CD4-positive, alpha-beta T cell (primary cell): ENCODE measurements around the gene PTTG1IP. TPM values are rescaled to one million over a fixed set of nuclear protein-coding genes. Genes with fewer than 3 reads are reported as not detected.

Source experiments
- ATAC-seq: fragments of 200-7000 bp; cut with Tn5 transposase; one replicate; pipeline ENCODE4 v1.10.0; 2022; ENCODE audit warnings: mild to moderate bottlenecking; ENCODE audit not compliant: poor library complexity
- CTCF ChIA-PET: fragments of 350-600 bp; sonication (Branson Sonifier 250); formaldehyde crosslinking; loops from one replicate; lab custom pipeline; 2021; ENCODE audit warnings: antibody characterized with exemption, inconsistent platforms; lab: Charles Lee
- POLR2A ChIA-PET: fragments of 350-600 bp; sonication (Branson Sonifier 250); formaldehyde crosslinking; loops from one replicate; lab custom pipeline; 2021; ENCODE audit warnings: antibody characterized with exemption, inconsistent platforms; lab: Charles Lee
- DNase-seq, 14 experiments: peaks; one replicate each; pipeline ENCODE4 v3.0.0-alpha.2; 2013 to 2020; ENCODE audit warnings: mixed read lengths in 2 of 14
- H3K27ac ChIP-seq, 2 donors: one replicate each; pipeline versions ENCODE4 v1.5.1 to v1.7.0; 2013; ENCODE audit warnings: low read length in 2 of 2, low read depth in 1 of 2, mild to moderate bottlenecking in 1 of 2
- H3K27me3 ChIP-seq, 2 experiments: 1 replicate in 1 of 2; 2 replicates in 1 of 2; pipeline versions ENCODE4 v1.6.1 to v1.7.0; 2013; ENCODE audit warnings: low read length in 2 of 2, control low read depth in 1 of 2, mild to moderate bottlenecking in 1 of 2, moderate library complexity in 1 of 2; ENCODE audit not compliant: insufficient read depth in 2 of 2, control insufficient read depth in 1 of 2
- H3K36me3 ChIP-seq: one replicate; pipeline ENCODE4 v1.6.1; 2013; ENCODE audit warnings: low read length, control low read depth; ENCODE audit not compliant: insufficient read depth
- H3K4me1 ChIP-seq: one replicate; pipeline ENCODE4 v1.6.1; 2013; ENCODE audit warnings: low read length, control low read depth; ENCODE audit not compliant: insufficient read depth
- H3K4me3 ChIP-seq: one replicate; pipeline ENCODE4 v1.5.1; 2013; ENCODE audit warnings: mild to moderate bottlenecking, low read length, moderate library complexity
- H3K9me3 ChIP-seq, 2 experiments: 1 replicate in 1 of 2; 2 replicates in 1 of 2; pipeline versions ENCODE4 v1.6.1 to v1.7.0; 2013; ENCODE audit warnings: low read length in 2 of 2, mild to moderate bottlenecking in 2 of 2, control low read depth in 1 of 2, moderate library complexity in 1 of 2; ENCODE audit not compliant: control insufficient read depth in 1 of 2, insufficient read depth in 1 of 2
- H3K27ac Mint-ChIP-seq: one replicate; pipeline ENCODE4 v1.8.0; 2020; ENCODE audit warnings: mixed read lengths
- H3K27me3 Mint-ChIP-seq: one replicate; pipeline ENCODE4 v1.8.0; 2021; ENCODE audit warnings: mixed read lengths
- H3K36me3 Mint-ChIP-seq: one replicate; pipeline ENCODE4 v1.8.0; 2021; ENCODE audit warnings: low read depth, mixed read lengths
- H3K4me1 Mint-ChIP-seq: one replicate; pipeline ENCODE4 v1.8.0; 2021; ENCODE audit warnings: low read depth, mixed read lengths
- H3K4me3 Mint-ChIP-seq: one replicate; pipeline ENCODE4 v1.8.0; 2020; ENCODE audit warnings: mild to moderate bottlenecking, mixed read lengths
- H3K9me3 Mint-ChIP-seq: one replicate; pipeline ENCODE4 v1.8.0; 2020; ENCODE audit warnings: mixed read lengths
- intact Hi-C, 2 experiments: fragments of 100-400 bp; cut with DNase I in 1 of 2; cut with micrococcal nuclease in 1 of 2; formaldehyde crosslinking; loops; one replicate each; pipeline versions ENCODE4 v1.15.1 to v1.9.0; 2023 to 2025; cut with DNase I, micrococcal nuclease
- total RNA-seq, 174 experiments: library from RNA in 2 of 174; stranded (reverse) in 2 of 174; gene quantifications; one replicate each; pipeline ENCODE4 v1.2.3 and lab custom pipeline; 2021 to 2026
- TF ChIP-seq, protein P1 (sequence below): fragments of 200-600 bp; IDR thresholded peaks from one replicate; pipeline ENCODE4 v1.8.0; 2022; ENCODE audit warnings: antibody characterized with exemption, mild to moderate bottlenecking

PTTG1IP gene
- total RNA-seq, 2 experiments from 2014 or later: 99.0 to 99.5 TPM

DNA sequence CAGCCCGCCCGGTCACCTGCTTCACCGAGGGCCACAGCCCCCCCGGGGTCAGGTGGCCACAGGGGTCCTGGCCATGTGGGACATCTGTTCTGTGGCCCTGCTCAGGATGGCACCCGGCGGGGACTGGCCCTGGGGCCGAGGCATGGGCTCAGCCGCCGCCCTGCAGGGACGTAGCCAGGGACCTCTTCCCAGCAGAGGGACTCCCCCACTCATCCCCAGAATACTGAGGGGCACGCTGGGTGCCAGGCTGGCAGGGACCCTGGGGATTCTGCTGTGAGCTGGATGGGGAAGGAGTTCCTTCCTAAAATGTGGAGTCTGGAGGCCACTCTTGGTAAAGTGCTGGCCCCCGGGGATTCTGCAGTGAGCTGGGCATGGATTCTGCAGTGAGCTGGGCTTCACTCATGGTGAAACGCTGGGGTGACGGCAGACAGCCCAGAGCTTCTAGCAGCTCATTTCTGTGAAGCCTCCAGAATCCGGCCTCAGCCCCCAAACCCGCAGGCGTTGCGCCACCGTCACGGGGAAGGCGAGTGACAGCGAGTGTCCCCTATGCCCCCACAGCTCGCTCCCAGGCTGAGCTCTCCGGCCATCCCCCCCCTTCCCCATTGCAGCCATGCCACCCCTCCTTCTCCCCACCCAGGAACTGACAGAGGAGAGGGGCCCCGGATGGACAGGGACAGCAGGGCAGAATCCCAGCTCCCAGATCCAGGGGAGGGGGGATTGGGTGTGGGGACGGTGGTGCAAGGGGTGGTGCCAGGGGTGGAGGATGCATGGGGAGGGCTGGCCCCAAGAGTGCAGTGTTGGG lies 45.8 kb upstream of the PTTG1IP start:
- Histone ChIP-seq H3K36me3 (peaks cover 18% of the 10 kb centered on the region), H3K27ac (peak overlapping the region; percentile 71 to 73), H3K9me3 (no peaks in the 10 kb centered on the region), H3K4me3 (peak overlapping the region; percentile 80), H3K4me1 (peaks cover 68% of the 10 kb centered on the region), H3K27me3 (no peaks in the 10 kb centered on the region)
- CTCF ChIA-PET: interaction anchor here (0.6 to 1.4 kb wide), 2 partner anchors 12 to 220 kb away, joined by 3 to 4 read pairs; no protein-coding TSS in a partner anchor
- peaks cover 83% of the 10 kb centered on the region for H3K4me1 Mint-ChIP-seq
- peak overlapping the region; percentile 96 for H3K4me3 Mint-ChIP-seq
- H3K27ac Mint-ChIP-seq: peak overlapping the region; percentile 96
- DNase-seq: peak in 2 of 14 experiments; percentile 33 to 34
- no peak for ATAC-seq
- TF ChIP-seq, protein P1, sequence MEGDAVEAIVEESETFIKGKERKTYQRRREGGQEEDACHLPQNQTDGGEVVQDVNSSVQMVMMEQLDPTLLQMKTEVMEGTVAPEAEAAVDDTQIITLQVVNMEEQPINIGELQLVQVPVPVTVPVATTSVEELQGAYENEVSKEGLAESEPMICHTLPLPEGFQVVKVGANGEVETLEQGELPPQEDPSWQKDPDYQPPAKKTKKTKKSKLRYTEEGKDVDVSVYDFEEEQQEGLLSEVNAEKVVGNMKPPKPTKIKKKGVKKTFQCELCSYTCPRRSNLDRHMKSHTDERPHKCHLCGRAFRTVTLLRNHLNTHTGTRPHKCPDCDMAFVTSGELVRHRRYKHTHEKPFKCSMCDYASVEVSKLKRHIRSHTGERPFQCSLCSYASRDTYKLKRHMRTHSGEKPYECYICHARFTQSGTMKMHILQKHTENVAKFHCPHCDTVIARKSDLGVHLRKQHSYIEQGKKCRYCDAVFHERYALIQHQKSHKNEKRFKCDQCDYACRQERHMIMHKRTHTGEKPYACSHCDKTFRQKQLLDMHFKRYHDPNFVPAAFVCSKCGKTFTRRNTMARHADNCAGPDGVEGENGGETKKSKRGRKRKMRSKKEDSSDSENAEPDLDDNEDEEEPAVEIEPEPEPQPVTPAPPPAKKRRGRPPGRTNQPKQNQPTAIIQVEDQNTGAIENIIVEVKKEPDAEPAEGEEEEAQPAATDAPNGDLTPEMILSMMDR: no peak
- intact Hi-C loops: no loop called here
- POLR2A ChIA-PET: interaction anchor here (1.2 to 10.8 kb wide), 3 partner anchors 8 to 118 kb away, joined by 7 to 362 read pairs (median 12); partner anchors contain the start of gene UBE2G2
- no peaks in the 10 kb centered on the region for H3K9me3 Mint-ChIP-seq
- peaks cover 47% of the 10 kb centered on the region for H3K36me3 Mint-ChIP-seq
- H3K27me3 Mint-ChIP-seq: no peaks in the 10 kb centered on the region

GRCh38 chr21:44918581-44919033 lies 45.1 kb upstream of the PTTG1IP start:
- Mint-ChIP-seq H3K27ac (peak overlapping the region; percentile 96), H3K9me3 (no peaks in the 10 kb centered on the region), H3K27me3 (no peaks in the 10 kb centered on the region), H3K4me3 (peak overlapping the region; percentile 93), H3K36me3 (peaks cover 47% of the 10 kb centered on the region), H3K4me1 (peaks cover 82% of the 10 kb centered on the region)
- H3K4me3 ChIP-seq: peak overlapping the region; percentile 80
- H3K36me3 ChIP-seq: peaks cover 18% of the 10 kb centered on the region
- ChIA-PET CTCF (interaction anchor here (0.6 kb wide), 1 partner anchor 220 kb away, joined by 3 read pairs; no protein-coding TSS in a partner anchor), POLR2A (interaction anchor here (10.8 kb wide), 1 partner anchor 12 kb away, joined by 362 read pairs; no protein-coding TSS in a partner anchor)
- ATAC-seq (no peak), DNase-seq (no peak)
- no peaks in the 10 kb centered on the region for H3K27me3 ChIP-seq
- H3K4me1 ChIP-seq: peaks cover 70% of the 10 kb centered on the region
- intact Hi-C loops: no loop called here
- TF ChIP-seq, protein P1: no peak
- H3K27ac ChIP-seq: peak overlapping the region; percentile 46 to 73
- no peaks in the 10 kb centered on the region for H3K9me3 ChIP-seq

GRCh38 chr21:44918107-44918470 lies 44.6 kb upstream of the PTTG1IP start:
- DNase-seq: no peak
- Mint-ChIP-seq H3K4me1 (peaks cover 82% of the 10 kb centered on the region), H3K9me3 (no peaks in the 10 kb centered on the region), H3K36me3 (peaks cover 47% of the 10 kb centered on the region), H3K4me3 (peak overlapping the region; percentile 93), H3K27ac (peak overlapping the region; percentile 96), H3K27me3 (no peaks in the 10 kb centered on the region)
- Histone ChIP-seq H3K36me3 (peaks cover 18% of the 10 kb centered on the region), H3K4me3 (peak overlapping the region; percentile 80), H3K9me3 (no peaks in the 10 kb centered on the region), H3K27me3 (no peaks in the 10 kb centered on the region), H3K27ac (peak overlapping the region; percentile 46 to 73), H3K4me1 (peaks cover 75% of the 10 kb centered on the region)
- intact Hi-C loops: no loop called here
- POLR2A ChIA-PET: interaction anchor here (0.6 to 10.8 kb wide), 2 partner anchors 12 to 34 kb away, joined by 3 to 362 read pairs; no protein-coding TSS in a partner anchor
- no peak for ATAC-seq
- CTCF ChIA-PET: interaction anchor here (1.0 to 4.8 kb wide), 2 partner anchors 9 to 26 kb away, joined by 3 to 24 read pairs; no protein-coding TSS in a partner anchor
- TF ChIP-seq, protein P1: no peak
